Measurements from ENCODE around the gene LIMCH1.

Gene LIMCH1

DNA sequence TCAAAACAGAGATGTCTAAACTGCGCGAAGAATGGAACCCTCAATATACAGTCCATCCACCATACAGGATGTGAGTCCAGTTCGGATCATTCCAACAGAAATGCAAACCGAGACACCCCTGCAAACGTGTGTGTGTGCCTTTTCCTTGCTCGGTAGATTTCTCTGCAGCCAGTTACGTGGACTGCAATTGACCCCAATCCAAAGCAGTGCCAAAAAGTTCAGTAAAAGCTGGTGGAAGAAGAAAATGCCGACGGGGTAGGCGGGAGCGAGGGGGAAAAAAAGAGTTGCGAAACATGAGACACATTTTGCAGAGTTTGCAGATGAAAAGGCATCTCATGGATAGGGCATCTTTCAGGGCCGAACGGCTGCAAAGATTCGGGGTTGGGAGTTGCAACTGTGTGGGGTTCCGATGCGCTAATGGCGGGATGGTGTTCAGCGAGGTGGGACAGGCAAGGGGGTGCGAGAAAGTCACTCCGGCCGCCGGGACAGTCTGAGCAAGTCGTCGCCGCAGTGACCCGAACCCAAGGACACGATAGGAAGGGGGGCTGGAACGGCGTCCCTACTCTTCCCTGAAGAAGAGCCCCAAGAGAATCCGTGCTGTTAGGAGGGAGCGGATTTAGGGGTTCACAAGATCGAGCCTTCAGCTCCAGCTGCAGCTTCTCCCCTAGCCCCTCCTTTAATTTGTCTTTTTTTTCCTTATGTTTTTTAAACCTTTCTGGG lies 206.8 kb downstream of the LIMCH1 start:
- DNase-seq = no peak

DNA sequence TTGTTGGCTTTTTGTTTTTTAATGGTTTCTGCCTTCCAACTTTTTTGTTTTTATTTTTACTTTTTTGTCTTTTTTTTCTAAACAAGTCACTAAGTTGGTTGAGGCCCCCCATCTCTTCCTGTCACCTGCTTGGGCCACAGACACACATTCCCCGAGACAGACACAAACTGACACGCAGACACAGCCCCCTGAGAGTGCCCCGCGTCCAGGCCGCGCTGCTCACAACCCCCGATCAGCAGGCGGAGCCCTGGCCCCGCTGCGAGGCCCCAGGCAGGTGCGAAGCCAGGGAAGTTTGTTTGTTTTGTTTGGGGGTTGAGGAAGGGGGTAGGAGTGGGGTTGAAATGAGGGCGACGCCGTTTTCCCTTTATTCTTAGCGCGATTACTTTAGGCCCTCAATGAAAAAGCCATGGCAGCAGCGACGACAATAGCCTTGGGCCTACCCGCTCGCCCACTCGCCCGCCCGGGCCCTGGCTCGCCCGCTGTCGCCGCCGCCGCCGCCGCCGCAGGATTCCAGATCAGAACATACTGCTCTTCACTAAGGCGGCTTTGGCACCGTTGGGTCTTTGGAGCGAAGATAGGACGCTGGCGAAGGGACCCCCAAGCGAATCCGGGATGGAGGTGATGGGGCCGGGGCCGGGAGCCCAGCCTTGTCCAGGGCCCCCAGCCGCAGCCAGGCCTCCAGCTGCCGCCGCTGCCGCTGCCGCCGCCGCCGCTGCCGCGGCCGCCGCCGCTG lies 207.5 kb downstream of the LIMCH1 start:
- DNase-seq = no peak

DNA sequence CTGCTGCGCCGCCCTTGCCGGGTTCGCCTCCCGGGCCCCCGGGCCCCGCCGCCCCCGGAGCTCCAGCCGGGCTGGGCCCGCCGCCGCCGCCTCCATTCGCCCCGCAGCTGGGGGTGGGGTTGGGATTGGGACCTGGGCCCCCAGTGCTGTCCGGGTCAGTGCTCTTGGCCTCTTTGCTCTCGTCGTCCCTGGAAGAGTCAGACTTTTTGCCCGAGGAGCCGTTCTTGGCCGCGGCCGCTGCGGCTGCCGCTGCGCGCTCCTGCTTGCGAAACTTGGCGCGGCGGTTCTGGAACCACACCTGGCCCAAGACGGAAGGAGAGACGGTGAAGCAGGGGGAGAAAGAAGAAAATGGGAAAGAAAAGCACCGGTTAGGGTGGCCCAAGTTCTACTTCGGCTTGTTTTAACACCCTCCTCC lies 208.1 kb downstream of the LIMCH1 start:
- DNase-seq = no peak

DNA sequence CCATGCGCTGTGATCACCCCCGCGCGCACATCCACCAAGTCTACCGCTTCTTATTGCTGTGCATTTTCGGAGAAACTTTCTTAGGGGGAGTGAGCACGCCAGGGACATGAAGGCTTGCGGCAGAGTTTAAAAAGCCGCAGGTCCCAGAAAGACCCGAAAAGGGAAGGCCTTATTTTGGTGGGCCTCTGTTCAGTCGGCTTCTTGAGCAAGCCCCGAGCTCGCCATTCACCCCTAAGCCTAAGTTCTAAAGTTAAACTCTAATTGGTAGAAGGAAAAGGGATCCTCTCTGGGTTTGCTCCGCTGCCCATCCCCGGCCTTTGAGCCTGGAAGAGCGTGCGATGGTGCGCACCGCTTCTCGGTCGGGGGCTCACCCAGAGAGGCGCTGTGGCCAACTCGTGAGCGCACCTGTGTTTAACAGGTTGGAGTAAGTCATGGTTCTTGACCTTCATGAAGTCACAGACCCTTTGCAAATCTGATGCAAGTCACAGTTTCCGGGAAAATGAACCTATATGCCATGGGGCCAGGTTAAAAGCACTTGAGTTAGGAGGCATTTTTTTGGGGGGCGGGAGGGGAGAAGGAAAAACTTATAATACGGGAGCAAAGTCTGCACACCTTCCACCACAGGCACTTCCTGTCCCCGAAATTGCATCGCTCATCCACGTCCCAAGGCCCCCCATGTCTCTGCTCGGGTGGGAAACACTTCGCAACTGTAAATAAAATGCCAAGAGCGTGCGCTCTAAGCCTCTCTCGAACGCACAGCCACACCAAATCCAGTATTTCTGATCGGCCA lies 208.7 kb downstream of the LIMCH1 start:
- no peak for DNase-seq

DNA sequence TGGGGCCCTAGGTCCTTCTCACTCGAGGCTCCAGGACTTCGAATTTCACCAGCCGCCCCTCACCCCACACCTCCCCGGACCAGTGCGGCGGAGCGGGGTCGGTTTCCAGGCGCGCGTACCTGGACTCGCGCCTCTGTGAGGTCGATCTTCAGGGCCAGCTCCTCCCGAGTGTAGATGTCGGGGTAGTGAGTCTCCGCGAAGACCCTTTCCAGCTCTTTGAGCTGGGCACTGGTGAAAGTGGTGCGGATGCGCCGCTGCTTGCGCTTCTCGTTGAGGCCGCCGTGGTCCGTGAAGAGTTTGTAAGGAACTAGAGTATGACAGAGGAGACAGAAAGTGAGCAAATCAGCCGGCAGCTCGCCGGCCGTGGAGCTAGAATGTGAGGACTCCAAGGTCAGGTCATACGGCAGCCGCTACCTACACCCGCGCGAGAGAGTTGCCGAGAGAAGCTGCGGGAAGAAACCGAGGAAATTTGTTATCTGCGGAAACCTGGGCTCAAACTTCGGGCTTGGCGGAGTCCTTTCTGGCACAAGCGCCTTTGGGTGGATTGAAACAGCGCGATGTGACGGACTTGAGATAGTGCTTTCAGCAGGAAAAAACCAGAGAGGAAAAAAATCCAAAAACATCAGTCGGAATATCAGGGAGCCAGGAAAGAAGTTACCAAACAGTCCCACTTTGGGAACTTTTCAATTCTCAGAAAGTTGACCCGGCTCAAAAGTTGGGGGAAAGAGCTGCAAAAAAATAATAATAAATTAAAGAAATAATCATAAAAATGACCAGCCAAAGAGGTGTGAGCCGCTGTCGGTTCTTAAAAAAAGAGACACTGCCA lies 209.5 kb downstream of the LIMCH1 start:
- DNase-seq = no peak

DNA sequence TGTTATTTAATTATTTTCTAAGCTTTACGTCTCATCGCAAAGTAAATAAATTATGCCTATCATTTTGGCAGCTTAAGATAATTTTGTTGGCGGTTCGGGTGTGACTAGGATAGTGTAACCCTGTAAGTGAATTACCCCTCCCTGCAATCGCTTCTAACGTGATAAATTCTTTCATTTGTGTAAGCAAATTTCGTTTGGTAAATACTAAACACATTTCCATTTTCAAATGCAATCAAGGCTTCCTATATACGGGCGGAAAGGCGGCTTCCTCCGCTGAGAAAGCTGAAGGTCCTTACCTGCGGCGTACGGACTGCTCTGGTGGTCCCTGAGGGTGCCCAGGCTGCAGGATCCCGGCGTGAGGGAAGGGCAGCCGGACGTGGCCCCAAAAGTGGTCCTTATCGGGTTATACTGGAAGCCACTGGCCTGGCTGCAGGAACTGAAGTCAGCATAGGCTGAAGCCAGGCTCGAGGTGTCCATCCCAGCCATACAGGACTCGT lies 210.2 kb downstream of the LIMCH1 start:
- no peak for DNase-seq

DNA sequence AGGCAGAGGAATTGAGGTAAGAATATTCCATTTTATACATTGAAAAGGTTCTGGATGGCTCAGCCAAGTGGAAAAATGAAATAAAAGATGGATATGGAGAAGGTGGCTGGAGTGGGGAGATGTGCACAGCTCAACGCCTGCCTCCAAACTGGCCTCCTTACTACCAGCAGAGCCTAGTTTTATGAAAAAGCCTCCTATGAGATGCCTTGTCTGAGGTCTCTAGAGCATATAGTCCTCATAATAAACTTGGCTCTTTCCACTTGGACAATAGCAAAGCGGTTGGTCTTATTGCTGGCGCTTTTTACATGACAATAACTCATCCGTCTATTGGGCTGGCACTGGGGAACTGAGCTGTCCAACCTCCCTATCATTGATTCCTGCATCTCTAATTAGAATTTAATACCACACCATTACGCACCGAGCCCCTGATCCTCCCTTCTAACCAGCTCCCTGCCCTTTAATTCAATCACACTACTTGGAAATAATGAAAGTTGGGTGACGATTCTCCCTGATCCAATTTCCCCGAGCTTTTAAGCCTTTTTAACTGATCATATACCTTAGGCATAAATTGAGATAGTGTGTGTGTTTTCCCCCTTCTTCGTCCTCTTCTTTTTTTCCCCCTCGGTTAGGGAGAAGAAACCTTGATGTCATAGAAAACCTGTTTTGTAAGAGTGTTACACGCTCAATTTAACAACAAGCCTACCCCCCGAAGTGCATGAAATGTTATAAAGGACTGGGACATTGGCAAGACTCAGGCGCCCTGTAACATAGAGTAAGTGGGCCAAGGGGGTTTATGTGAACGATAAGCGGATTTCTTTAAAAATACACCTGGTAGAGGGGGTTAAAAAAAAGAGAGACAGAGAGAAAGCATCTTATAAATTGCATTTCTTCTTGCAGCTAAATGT lies 210.9 kb downstream of the LIMCH1 start, which contains the start of gene PHOX2B:
Gene PHOX2B, minus strand, starts transcription at position 155 of the 905 bp plus-strand sequence. Its CDS starts 115 bp downstream, at position 40.
- no peak for DNase-seq

DNA sequence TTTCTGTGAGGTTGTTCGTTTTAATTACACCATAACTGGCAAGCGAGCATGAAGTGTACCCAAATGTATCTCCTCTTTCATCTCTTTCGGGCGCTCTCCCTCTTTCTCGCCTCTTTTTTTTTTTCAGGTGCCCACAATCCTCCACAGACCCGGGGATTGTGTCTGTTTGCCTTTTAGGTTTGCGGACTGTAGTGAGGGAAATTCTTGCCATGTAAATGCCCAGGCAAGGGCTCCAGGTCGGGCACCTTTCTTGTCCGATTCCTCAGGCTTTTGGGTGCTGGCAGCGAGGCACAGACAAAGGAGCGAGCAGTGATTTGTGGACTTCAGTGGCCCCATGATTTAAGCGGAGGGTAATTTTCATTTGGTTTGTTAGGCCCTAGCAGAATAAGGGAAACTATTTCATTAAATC lies 211.7 kb downstream of the LIMCH1 start:
- DNase-seq = no peak

Measured in activated gamma-delta T cell (primary cell).